ENCODE data around the gene KIF3C.

KIF3C gene

DNA sequence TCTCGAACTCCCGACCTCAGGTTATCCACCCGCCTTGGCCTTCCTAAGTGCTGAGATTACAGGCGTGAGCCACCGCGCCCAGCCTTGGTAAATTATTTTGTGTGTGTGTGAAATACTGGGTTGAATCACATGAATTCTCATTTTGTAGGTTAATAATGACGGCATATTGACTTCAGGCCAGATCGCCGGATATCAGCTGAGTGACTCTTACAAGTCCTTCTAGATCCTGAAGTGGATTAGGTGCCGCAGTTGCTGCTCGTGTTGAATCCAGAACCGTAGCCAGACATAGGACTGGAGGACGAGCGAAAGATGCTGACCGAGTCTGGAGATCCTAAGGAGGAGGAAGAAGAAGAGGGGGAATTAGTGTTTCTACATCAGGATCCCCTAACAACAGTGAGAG lies 12.2 kb upstream of the KIF3C start:
- no peak for DNase-seq (ENCODE audit: low read depth, low spot score)
- TF ChIP-seq ZNF274 (IDR thresholded peaks at IDR 0.05; ENCODE audit: low read depth, low read length) (no peak), SUZ12 (IDR thresholded peaks at IDR 0.05; ENCODE audit: extremely low read depth, insufficient read depth, insufficient read length) (no peak), YY1 (IDR thresholded peaks at IDR 0.05; ENCODE audit: insufficient read depth, insufficient read length) (no peak)

DNA sequence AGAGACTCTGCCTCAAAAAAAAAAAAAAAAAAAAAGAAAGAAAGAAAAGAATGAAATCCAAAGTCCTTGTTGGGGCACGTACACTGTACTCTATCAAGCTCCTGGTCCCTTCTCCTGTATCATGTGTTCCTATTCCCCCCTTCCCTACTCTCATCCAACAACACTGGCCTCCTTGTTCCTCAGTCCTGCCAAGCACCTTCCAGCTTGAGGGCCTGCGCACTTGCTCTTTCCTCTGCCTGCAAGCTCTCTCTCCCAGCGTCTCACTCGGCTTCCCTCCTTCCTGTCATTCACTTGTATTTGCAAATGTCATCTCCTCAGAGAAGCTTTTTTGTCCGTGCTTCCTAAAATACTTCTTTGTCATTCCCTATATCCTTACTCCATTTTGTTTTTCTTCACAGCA lies 10.8 kb upstream of the KIF3C start:
- H3K4me1 ChIP-seq (ENCODE audit: insufficient read depth, insufficient read length), result no peaks in the 10 kb centered on the region
- H3K9me3 ChIP-seq (ENCODE audit: insufficient read depth, low read length), result no peaks in the 10 kb centered on the region
- DNase-seq (ENCODE audit: low read depth, low spot score), result no peak
- no peak for TF ChIP-seq YY1 (IDR thresholded peaks at IDR 0.05; ENCODE audit: insufficient read depth, insufficient read length)
- no peak for TF ChIP-seq SUZ12 (IDR thresholded peaks at IDR 0.05; ENCODE audit: extremely low read depth, insufficient read depth, insufficient read length)
- no peak for TF ChIP-seq ZNF274 (IDR thresholded peaks at IDR 0.05; ENCODE audit: low read depth, low read length)
- no peak overlapping the region for H3K9ac ChIP-seq (ENCODE audit: insufficient read length, low read depth)
- no peaks in the 10 kb centered on the region for H3K27me3 ChIP-seq (ENCODE audit: insufficient read depth, insufficient read length)
- no peaks in the 10 kb centered on the region for H3K36me3 ChIP-seq (ENCODE audit: insufficient read depth, insufficient read length, low read length)
- no peak overlapping the region for H3K4me3 ChIP-seq (ENCODE audit: insufficient read length, low read depth)

More for the DNA sequence above, 12.2 kb upstream of the KIF3C start:
- Histone ChIP-seq H3K9me3 (ENCODE audit: insufficient read depth, low read length) (no peaks in the 10 kb centered on the region), H3K27me3 (ENCODE audit: insufficient read depth, insufficient read length) (no peaks in the 10 kb centered on the region), H3K9ac (ENCODE audit: insufficient read length, low read depth) (no peak overlapping the region), H3K4me3 (ENCODE audit: insufficient read length, low read depth) (no peak overlapping the region), H3K4me1 (ENCODE audit: insufficient read depth, insufficient read length) (no peaks in the 10 kb centered on the region), H3K36me3 (ENCODE audit: insufficient read depth, insufficient read length, low read length) (no peaks in the 10 kb centered on the region)

DNA sequence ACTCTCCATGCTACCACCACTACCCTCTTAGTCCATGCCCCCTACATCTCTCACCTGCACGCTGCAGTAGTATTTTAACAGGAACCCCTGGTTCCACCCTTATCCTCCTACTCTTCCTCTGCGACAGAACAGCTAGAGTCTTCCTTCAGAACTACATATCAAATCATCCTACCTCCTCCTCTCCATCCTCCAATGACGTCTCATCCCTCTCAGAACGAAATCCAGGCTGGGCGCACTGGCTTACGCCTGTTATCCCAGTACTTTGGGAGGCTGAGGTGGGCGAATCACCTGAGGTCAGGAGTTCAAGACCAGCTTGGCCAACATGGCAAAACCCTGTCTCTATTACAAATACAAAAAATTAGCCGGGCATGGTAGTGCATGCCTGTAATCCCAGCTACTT lies 10.3 kb upstream of the KIF3C start:
- Histone ChIP-seq H3K4me3 (ENCODE audit: insufficient read length, low read depth) (no peak overlapping the region), H3K9me3 (ENCODE audit: insufficient read depth, low read length) (no peaks in the 10 kb centered on the region), H3K27me3 (ENCODE audit: insufficient read depth, insufficient read length) (no peaks in the 10 kb centered on the region), H3K4me1 (ENCODE audit: insufficient read depth, insufficient read length) (no peaks in the 10 kb centered on the region), H3K9ac (ENCODE audit: insufficient read length, low read depth) (no peak overlapping the region), H3K36me3 (ENCODE audit: insufficient read depth, insufficient read length, low read length) (no peaks in the 10 kb centered on the region)
- no peak for TF ChIP-seq SUZ12 (IDR thresholded peaks at IDR 0.05; ENCODE audit: extremely low read depth, insufficient read depth, insufficient read length)
- no peak for TF ChIP-seq ZNF274 (IDR thresholded peaks at IDR 0.05; ENCODE audit: low read depth, low read length)
- TF ChIP-seq YY1 (IDR thresholded peaks at IDR 0.05; ENCODE audit: insufficient read depth, insufficient read length), result no peak
- DNase-seq (ENCODE audit: low read depth, low spot score), result no peak

DNA sequence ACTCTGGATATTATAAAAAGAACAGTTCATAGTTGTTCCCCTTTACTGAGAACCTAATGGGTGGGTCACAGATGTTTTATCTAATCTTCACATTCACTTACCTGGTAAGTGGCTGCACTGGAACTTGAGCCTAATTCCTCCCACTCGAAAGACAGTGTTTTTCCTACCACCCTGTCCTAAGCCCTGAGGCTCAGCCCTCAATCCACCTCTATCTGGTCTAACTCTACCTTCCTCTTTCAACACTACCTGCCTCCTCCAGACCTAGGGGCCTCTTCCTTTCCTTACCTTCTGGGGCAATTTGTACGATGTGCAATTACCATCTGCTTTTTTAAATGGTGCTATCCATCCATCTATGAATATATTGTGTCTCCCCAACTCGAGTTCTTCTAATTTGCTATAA lies 9.7 kb upstream of the KIF3C start:
- Histone ChIP-seq H3K4me3 (ENCODE audit: insufficient read length, low read depth) (no peak overlapping the region), H3K4me1 (ENCODE audit: insufficient read depth, insufficient read length) (no peaks in the 10 kb centered on the region), H3K9ac (ENCODE audit: insufficient read length, low read depth) (no peak overlapping the region), H3K9me3 (ENCODE audit: insufficient read depth, low read length) (no peaks in the 10 kb centered on the region), H3K36me3 (ENCODE audit: insufficient read depth, insufficient read length, low read length) (no peaks in the 10 kb centered on the region), H3K27me3 (ENCODE audit: insufficient read depth, insufficient read length) (no peaks in the 10 kb centered on the region)
- no peak for DNase-seq (ENCODE audit: low read depth, low spot score)
- no peak for TF ChIP-seq YY1 (IDR thresholded peaks at IDR 0.05; ENCODE audit: insufficient read depth, insufficient read length)
- TF ChIP-seq ZNF274 (IDR thresholded peaks at IDR 0.05; ENCODE audit: low read depth, low read length), result no peak
- TF ChIP-seq SUZ12 (IDR thresholded peaks at IDR 0.05; ENCODE audit: extremely low read depth, insufficient read depth, insufficient read length), result no peak

DNA sequence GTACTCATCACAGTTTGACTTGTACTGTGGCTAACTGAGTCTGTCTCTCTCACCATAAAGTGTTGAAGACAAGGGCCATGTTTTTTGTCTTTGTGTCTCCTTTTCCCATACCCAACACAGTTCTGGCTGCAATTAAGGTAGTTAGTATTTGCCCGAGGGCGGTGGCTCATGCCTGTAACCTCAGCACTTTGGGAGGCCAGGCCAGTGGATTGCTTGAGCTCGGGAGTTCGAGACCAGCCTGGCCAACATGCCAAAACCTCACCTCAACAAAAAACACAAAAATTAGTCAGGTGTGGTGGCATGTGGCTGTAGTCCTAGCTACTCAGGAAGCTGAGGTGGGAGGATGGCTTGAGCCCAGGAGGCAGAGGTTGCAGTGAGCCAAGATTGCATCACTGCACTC lies 6.9 kb upstream of the KIF3C start:
- Histone ChIP-seq H3K9ac (ENCODE audit: insufficient read length, low read depth) (no peak overlapping the region), H3K9me3 (ENCODE audit: insufficient read depth, low read length) (no peaks in the 10 kb centered on the region), H3K4me1 (ENCODE audit: insufficient read depth, insufficient read length) (no peaks in the 10 kb centered on the region), H3K36me3 (ENCODE audit: insufficient read depth, insufficient read length, low read length) (no peaks in the 10 kb centered on the region), H3K27me3 (ENCODE audit: insufficient read depth, insufficient read length) (no peaks in the 10 kb centered on the region), H3K4me3 (ENCODE audit: insufficient read length, low read depth) (no peak overlapping the region)
- DNase-seq (ENCODE audit: low read depth, low spot score), result no peak
- TF ChIP-seq YY1 (IDR thresholded peaks at IDR 0.05; ENCODE audit: insufficient read depth, insufficient read length) (no peak), SUZ12 (IDR thresholded peaks at IDR 0.05; ENCODE audit: extremely low read depth, insufficient read depth, insufficient read length) (no peak), ZNF274 (IDR thresholded peaks at IDR 0.05; ENCODE audit: low read depth, low read length) (no peak)

DNA sequence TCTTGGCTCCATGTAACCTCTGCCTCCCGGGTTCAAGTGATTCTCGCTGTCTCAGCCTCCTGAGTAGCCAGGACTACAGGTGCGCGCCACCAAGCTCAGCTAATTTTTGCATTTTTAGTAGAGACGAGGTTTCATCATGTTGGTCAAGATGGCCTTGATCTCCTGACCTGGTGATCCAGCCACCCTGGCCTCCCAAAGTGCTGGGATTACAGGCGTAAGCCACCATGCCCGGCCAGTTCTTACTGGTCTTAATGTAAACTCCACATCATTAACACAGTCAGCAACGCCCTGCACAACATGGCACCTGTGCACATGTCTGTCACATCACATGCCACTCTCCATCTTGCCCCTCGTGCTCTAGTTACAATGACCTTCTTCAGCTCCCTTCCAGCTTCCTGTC lies 5.8 kb upstream of the KIF3C start:
- Histone ChIP-seq H3K9me3 (ENCODE audit: insufficient read depth, low read length) (no peaks in the 10 kb centered on the region), H3K36me3 (ENCODE audit: insufficient read depth, insufficient read length, low read length) (no peaks in the 10 kb centered on the region), H3K9ac (ENCODE audit: insufficient read length, low read depth) (no peak overlapping the region), H3K4me1 (ENCODE audit: insufficient read depth, insufficient read length) (no peaks in the 10 kb centered on the region), H3K4me3 (ENCODE audit: insufficient read length, low read depth) (no peak overlapping the region), H3K27me3 (ENCODE audit: insufficient read depth, insufficient read length) (no peaks in the 10 kb centered on the region)
- TF ChIP-seq SUZ12 (IDR thresholded peaks at IDR 0.05; ENCODE audit: extremely low read depth, insufficient read depth, insufficient read length) (no peak), ZNF274 (IDR thresholded peaks at IDR 0.05; ENCODE audit: low read depth, low read length) (no peak), YY1 (IDR thresholded peaks at IDR 0.05; ENCODE audit: insufficient read depth, insufficient read length) (no peak)
- no peak for DNase-seq (ENCODE audit: low read depth, low spot score)

DNA sequence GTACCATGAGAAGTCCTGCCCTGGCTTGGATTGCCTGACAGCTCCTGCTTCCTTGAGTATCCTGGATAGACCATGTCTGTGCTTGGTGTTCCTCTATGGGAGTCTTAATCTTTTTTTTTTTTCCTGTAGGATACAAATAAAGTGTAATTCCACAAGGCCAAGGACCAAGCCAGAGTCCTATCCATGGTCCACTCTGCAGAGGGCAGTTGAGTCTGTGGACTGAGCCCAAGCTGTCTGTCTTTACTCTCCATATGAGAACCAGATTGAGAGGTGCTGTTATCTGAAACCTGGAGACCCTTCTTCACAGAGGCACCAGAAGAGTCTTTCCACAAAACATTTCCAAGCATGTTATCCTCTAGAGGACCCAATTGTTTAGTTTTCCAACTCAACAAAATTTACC lies 1.4 kb upstream of the KIF3C start:
- Histone ChIP-seq H3K4me3 (ENCODE audit: insufficient read length, low read depth) (no peak overlapping the region), H3K27me3 (ENCODE audit: insufficient read depth, insufficient read length) (no peaks in the 10 kb centered on the region), H3K9me3 (ENCODE audit: insufficient read depth, low read length) (no peaks in the 10 kb centered on the region), H3K4me1 (ENCODE audit: insufficient read depth, insufficient read length) (peaks cover 11% of the 10 kb centered on the region), H3K36me3 (ENCODE audit: insufficient read depth, insufficient read length, low read length) (peaks cover 19% of the 10 kb centered on the region), H3K9ac (ENCODE audit: insufficient read length, low read depth) (no peak overlapping the region)
- no peak for TF ChIP-seq ZNF274 (IDR thresholded peaks at IDR 0.05; ENCODE audit: low read depth, low read length)
- no peak for DNase-seq (ENCODE audit: low read depth, low spot score)

DNA sequence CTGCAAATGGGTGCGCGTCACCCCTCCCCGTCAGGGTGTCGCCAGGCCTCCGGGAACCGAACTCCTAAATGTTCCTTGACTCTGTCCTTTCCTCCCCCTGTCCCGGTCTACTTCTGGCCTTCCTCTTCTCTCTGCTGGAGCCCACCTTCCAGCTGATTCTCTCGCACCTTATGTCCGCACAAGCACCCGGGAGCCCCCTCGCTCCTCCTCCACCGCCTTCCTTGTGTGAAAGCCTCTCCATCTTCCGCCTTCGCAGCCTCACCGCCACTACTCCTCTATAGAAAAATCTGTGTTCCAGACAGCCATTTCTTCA lies 627 bp upstream of the KIF3C start:
- Histone ChIP-seq H3K9ac (ENCODE audit: insufficient read length, low read depth) (peak overlapping the region; percentile 61), H3K9me3 (ENCODE audit: insufficient read depth, low read length) (no peaks in the 10 kb centered on the region), H3K4me3 (ENCODE audit: insufficient read length, low read depth) (peak overlapping the region; percentile 21), H3K27me3 (ENCODE audit: insufficient read depth, insufficient read length) (no peaks in the 10 kb centered on the region), H3K4me1 (ENCODE audit: insufficient read depth, insufficient read length) (peaks cover 11% of the 10 kb centered on the region), H3K36me3 (ENCODE audit: insufficient read depth, insufficient read length, low read length) (peaks cover 26% of the 10 kb centered on the region)
- DNase-seq (ENCODE audit: low read depth, low spot score), result no peak
- no peak for TF ChIP-seq ZNF274 (IDR thresholded peaks at IDR 0.05; ENCODE audit: low read depth, low read length)
- no peak for TF ChIP-seq SUZ12 (IDR thresholded peaks at IDR 0.05; ENCODE audit: extremely low read depth, insufficient read depth, insufficient read length)
- no peak for TF ChIP-seq YY1 (IDR thresholded peaks at IDR 0.05; ENCODE audit: insufficient read depth, insufficient read length)

Data from NT2/D1 (cell line).